Left colon (tissue), 2 donors: ENCODE measurements around the gene PCNA. TPM values are rescaled to one million over a fixed set of nuclear protein-coding genes. Genes with fewer than 3 reads are reported as not detected.
"Not testable (repeated sequence)": the region's sequence is repeated elsewhere in the genome, so short reads cannot be mapped to it uniquely, and the experiment has no call there.

Source experiments
- ATAC-seq: fragments of 200-7000 bp; cut with Tn5 transposase; one replicate; pipeline ENCODE4 v1.9.1; 2020; ENCODE audit warnings: mild to moderate bottlenecking, moderate library complexity
- DNase-seq, 2 donors: peaks; one replicate each; pipeline ENCODE4 v3.0.0-alpha.2; 2020
- intact Hi-C, 2 donors: fragments of 100-400 bp; cut with DNase I in 1 of 2; cut with micrococcal nuclease in 1 of 2; formaldehyde crosslinking; loops; one replicate each; pipeline versions ENCODE4 v1.11.2 to v1.14.0; 2022; cut with DNase I, micrococcal nuclease
- total RNA-seq, 2 donors: library from RNA; stranded (reverse); fragmentation: NEBNext Ultra II Directional; extraction: Animal tissue kit (Norgen Biotek cat#: 25700); gene quantifications; one replicate each; pipeline ENCODE4 v1.2.1, GENCODE V29; 2021
- donor health status: DM: no; HTN: no; CAD: no.
- donor health status: DM: yes; HTN: yes; CAD: no.

Gene PCNA
- total RNA-seq, 2 donors from 2014 or later: 47.9 to 61.5 TPM

GRCh38 chr20:5114403-5114802 lies 5.4 kb downstream of the PCNA start:
- ATAC-seq (no peak), DNase-seq (no peak)
- intact Hi-C loops: no loop called here

DNA sequence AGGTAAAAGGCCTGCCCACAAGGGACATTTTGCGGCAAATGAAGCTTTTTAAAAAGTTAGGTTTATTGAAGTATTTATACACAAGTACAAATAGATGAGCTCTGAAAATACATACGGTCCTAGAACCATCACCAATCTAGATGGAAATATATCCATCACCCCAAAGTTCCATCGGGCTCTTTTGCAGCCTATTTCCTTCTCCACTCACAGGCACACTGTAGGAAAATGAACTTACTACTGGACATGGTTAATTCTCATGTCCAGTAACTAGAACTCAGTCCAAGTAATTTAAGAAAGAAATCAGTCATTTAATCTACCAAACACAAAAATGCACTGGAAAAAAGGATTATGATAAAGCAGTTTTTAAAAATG lies 6.2 kb downstream of the PCNA start:
- intact Hi-C loops: no loop called here
- ATAC-seq: no peak
- no peak for DNase-seq

- no peak for ATAC-seq
- no peak for DNase-seq
- intact Hi-C loops: loop anchor here in 1 of 2 donors (10.0 kb wide), 1 partner anchor 104 kb away; the partner anchor contains the start of gene SLC23A2
Observed at GRCh38 chr20:5109276-5109675, 10.5 kb downstream of the PCNA start.

- intact Hi-C loops: loop anchor here in 1 of 2 donors (10.0 kb wide), 1 partner anchor 100 kb away; the partner anchor contains the start of gene SLC23A2
- ATAC-seq (no peak), DNase-seq (no peak)
Observed at GRCh38 chr20:5104479-5104878, 15.3 kb downstream of the PCNA start.

DNA sequence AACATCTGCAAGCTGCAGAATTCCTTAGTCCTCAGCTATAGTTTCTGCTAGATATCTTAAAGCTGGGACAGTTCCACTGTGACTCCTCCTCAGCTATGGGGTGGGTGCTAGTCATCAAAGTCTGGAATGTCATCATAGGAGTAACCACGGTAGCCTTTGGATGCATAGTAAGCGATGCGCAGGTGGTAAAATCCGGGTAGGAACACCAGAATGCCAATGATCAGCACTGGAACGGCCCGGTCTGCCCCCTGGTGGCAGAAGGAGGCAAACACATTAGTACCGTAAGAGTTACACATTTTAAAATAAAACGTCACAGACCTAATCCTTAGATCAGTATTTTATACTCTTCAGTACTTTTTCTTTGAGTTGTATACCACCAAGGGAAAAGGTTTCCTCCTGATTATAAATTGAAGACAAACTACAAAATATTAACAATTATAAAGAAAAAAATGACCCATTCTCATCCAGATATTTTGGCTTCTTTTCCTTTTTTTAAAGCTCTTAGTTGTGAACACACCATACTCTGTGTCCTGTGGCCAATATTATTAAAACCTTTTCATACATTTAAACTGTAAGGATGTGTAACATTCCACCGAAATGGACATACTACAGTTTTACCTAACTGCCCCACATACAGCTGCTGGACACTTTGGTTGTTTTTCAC lies 18.9 kb downstream of the PCNA start:
- intact Hi-C loops: loop anchor here in 1 of 2 donors (10.0 kb wide), 1 partner anchor 96 kb away; the partner anchor contains the start of gene SLC23A2
- peak; percentile 87 for ATAC-seq
- DNase-seq: peak; percentile 46 to 85

GRCh38 chr20:5099909-5100308 lies 19.8 kb downstream of the PCNA start:
- not testable (repeated sequence) for DNase-seq, ATAC-seq
- intact Hi-C loops: loop anchor here in 1 of 2 donors (10.0 kb wide), 1 partner anchor 95 kb away; the partner anchor contains the start of gene SLC23A2

GRCh38 chr20:5099009-5099408 lies 20.7 kb downstream of the PCNA start:
- DNase-seq, ATAC-seq, intact Hi-C loops: not testable (repeated sequence)

DNA sequence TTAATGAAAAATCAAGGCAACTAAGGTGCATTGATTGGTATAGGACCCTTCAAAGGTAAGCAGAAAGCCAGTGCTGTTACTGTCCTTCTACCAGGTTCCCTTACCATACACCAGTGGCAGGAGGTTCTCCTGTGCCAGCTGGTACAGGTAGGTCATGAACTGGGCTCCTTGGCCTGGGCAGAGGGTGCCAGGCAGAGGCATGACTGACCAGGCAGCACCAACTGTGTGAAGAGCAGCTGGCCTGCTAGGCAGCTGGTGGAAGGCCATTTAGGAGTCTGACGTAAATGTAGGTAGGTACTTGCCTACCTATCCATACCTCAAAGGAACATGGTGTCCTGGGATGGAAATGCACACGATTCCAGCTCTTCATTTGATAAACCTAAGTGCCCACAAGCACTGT lies 23.3 kb downstream of the PCNA start:
- ATAC-seq (no peak), DNase-seq (no peak)
- intact Hi-C loops: no loop called here

DNA sequence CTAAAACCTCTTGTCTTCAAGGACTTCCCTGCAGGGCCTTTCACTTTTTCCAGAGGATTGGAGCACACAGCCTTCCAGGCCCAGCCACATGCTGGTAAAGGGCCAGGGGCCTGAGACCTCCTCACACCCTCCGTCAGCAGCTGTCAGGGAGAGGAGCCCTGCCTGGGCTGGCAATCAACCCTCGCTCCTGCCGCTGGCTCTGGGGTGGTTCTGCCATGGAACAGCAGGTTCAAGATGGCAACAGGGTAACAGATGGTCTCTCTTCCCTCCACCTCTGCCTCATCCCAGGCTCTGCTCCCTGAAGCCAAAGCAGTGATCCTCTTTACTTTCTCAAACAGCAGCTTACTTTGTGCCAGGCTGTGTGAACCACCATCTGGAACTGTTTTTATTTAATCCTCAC lies 23.8 kb downstream of the PCNA start:
- intact Hi-C loops: no loop called here
- ATAC-seq: no peak

GRCh38 chr20:5095454-5095853 lies 24.3 kb downstream of the PCNA start:
- ATAC-seq (no peak), DNase-seq (no peak)
- intact Hi-C loops: no loop called here

More for the DNA sequence above, 23.8 kb downstream of the PCNA start:
- no peak for DNase-seq

GRCh38 chr20:5092765-5093339 lies 26.9 kb downstream of the PCNA start:
- no peak for DNase-seq
- ATAC-seq: no peak
- intact Hi-C loops: no loop called here

- intact Hi-C loops: no loop called here
- DNase-seq (no peak), ATAC-seq (peak; percentile 79)
Observed at GRCh38 chr20:5091902-5092301, 27.9 kb downstream of the PCNA start.

DNA sequence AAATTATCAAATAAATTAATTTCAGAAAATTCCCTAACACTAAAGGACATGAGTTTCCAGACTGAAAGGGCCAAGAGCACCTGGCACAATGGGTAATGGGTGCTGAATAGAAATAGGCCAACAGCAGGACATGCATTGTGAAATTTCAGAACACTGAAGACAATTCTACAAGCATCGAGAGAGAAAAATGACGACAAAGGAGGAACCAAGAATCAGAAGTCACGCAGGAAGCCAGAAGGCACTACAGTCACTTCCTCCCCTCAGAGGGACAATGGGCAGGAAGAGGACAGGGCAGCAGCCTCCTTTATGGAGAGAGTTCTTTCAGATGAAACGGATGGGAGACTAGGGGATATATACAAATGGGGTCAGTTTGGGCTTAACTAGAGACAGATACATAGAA lies 29.6 kb downstream of the PCNA start:
- DNase-seq: no peak
- no peak for ATAC-seq
- intact Hi-C loops: no loop called here

GRCh38 chr20:5088688-5089087 lies 31.1 kb downstream of the PCNA start:
- no peak for DNase-seq
- intact Hi-C loops: no loop called here
- ATAC-seq: peak; percentile 89

- ATAC-seq: no peak
- intact Hi-C loops: no loop called here
- DNase-seq: no peak
Observed at GRCh38 chr20:5085380-5085779, 34.4 kb downstream of the PCNA start.

DNA sequence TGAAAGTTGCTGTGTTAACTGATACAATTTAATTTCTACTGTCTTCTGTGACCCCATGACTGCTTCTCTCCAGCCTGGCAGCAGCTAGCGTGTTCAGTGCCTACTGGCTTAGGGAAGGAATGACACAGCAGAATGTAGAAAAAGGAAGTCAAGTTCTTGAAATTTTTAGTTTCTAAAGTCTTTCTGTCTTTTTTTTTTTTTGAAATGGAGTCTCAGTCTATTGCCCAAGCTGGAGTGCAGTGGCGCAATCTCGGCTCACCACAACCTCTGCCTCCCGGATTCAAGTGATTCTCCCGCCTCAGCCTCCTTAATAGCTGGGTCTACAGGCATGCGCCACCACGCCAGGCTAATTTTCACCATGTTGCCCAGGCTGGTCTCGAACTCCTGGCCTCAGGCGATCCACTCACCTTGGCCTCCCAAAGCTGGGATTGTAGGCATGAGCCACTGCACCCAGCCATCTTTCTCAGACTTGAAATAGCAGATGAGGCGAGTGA lies 39.3 kb downstream of the PCNA start:
- intact Hi-C loops: no loop called here
- ATAC-seq (no peak), DNase-seq (peak; percentile 40 to 42)

DNA sequence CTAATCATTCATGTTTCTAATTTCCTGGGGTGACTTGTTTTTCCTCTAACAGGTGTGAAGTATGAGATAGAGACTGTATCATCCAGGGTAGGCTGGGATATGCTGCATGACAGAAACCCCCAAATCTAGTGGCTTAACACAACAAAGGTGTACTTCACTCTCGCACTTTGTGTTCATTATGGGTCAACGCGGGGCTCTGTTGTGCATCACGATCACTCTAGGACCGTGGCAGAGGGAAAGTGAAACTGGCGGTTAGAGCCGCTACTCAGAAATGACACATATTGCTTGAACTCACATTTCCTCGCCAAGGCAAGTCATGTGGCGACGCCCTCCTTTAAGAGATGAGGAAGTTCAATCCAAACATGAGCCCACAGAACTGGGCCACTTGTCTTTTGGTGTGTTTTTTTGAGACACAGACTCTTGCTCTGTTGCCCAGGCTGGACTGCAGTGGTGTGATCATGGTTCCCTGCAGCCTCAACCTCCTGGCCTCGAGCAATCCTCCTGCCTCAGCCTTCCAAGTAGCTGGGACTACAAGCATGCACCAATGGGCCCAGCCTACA lies 41.3 kb downstream of the PCNA start:
- intact Hi-C loops: no loop called here
- DNase-seq (peak; percentile 74 to 85), ATAC-seq (peak; percentile 88)

GRCh38 chr20:5077761-5078387 lies 41.9 kb downstream of the PCNA start:
- no peak for ATAC-seq
- DNase-seq: no peak
- intact Hi-C loops: no loop called here

DNA sequence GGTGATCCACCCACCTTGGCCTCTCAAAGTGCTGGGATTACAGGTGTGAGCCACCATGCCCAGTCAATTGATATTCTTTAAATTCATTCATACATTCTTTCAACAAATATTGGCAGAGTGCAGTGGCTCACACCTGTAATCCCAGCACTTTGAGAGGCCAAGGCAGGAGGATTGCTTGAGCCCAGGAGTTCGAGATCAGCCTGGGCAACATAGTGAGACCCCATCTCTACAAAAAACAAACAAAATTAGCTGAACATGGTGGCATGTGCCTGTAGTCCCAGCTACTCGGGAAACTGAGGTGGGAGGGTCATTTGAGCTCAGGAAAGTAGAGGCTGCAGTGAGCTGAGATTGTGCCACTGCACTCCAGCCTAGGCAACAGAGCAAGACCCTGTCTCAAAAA lies 42.8 kb downstream of the PCNA start:
- DNase-seq, ATAC-seq, intact Hi-C loops: not testable (repeated sequence)
